Hepatocyte (in vitro differentiated cells): ENCODE results near the gene PGR. TPM values are rescaled to one million over a fixed set of nuclear protein-coding genes. Genes with fewer than 3 reads are reported as not detected.
A peak's percentile ranks its signal among the peaks of the same experiment; 100 is the strongest.

Experiments
- DNase-seq: peaks from one replicate; pipeline ENCODE4 v3.0.0-alpha.2; 2016; ENCODE audit warnings: low spot score
- H2AFZ ChIP-seq: fragments of 200-600 bp; sonication (generic); 2 replicates; pipeline ENCODE4 v1.6.0; 2016; ENCODE audit warnings: antibody characterized with exemption, mild to moderate bottlenecking
- H3K27ac ChIP-seq: fragments of 200-600 bp; sonication (generic); 2 replicates; pipeline ENCODE4 v1.5.1; 2016; ENCODE audit warnings: mild to moderate bottlenecking
- H3K27me3 ChIP-seq: fragments of 200-600 bp; sonication (generic); 2 replicates; pipeline ENCODE4 v1.6.1; 2016
- H3K36me3 ChIP-seq: fragments of 200-600 bp; sonication (generic); replicated peaks from 2 replicates; pipeline ENCODE4 v1.5.1; 2016; ENCODE audit warnings: low read depth; ENCODE audit not compliant: insufficient read depth
- H3K4me1 ChIP-seq: fragments of 200-600 bp; sonication (generic); 2 replicates; pipeline ENCODE4 v1.5.1; 2016; ENCODE audit warnings: mild to moderate bottlenecking, moderate library complexity; ENCODE audit not compliant: insufficient read depth
- H3K4me2 ChIP-seq: fragments of 200-600 bp; sonication (generic); 2 replicates; pipeline ENCODE4 v1.6.0; 2016
- H3K4me3 ChIP-seq: fragments of 200-600 bp; sonication (generic); 2 replicates; pipeline ENCODE4 v1.5.1; 2016; ENCODE audit warnings: mild to moderate bottlenecking
- H3K79me2 ChIP-seq: fragments of 200-600 bp; sonication (generic); 2 replicates; pipeline ENCODE4 v1.6.0; 2017; ENCODE audit warnings: mild to moderate bottlenecking
- H3K9me2 ChIP-seq: fragments of 200-600 bp; sonication (generic); replicated peaks from 2 replicates; pipeline ENCODE4 v1.6.0; 2017; ENCODE audit warnings: mild to moderate bottlenecking; ENCODE audit not compliant: insufficient read depth
- H3K9me3 ChIP-seq: fragments of 200-600 bp; sonication (generic); 2 replicates; pipeline ENCODE4 v1.5.1; 2016; ENCODE audit warnings: low read depth, mild to moderate bottlenecking
- H4K20me1 ChIP-seq: fragments of 200-600 bp; sonication (generic); 2 replicates; pipeline ENCODE4 v1.6.0; 2016; ENCODE audit warnings: mild to moderate bottlenecking; ENCODE audit not compliant: insufficient read depth, poor library complexity, severe bottlenecking
- EZH2 ChIP-seq: fragments of 200-600 bp; sonication (generic); IDR thresholded peaks from 2 replicates; pipeline ENCODE4 v1.6.1; 2016; ENCODE audit warnings: antibody characterized with exemption, mild to moderate bottlenecking, borderline replicate concordance
- EZH2phosphoT487 ChIP-seq: fragments of 200-600 bp; sonication (generic); IDR thresholded peaks from one replicate; pipeline ENCODE4 v1.6.1; 2018; ENCODE audit warnings: antibody characterized with exemption, mild to moderate bottlenecking, low read depth, moderate library complexity; ENCODE audit not compliant: unreplicated experiment, severe bottlenecking
- WGBS: methylation state at CpG from one replicate; pipeline ENCODE4 v1.1.6; 2016; ENCODE audit warnings: low lambda C conversion rate; ENCODE audit errors: missing lambda C conversion rate; 5-methylcytosine and 5-hydroxymethylcytosine counted together
- polyA plus RNA-seq: library from polyadenylated mRNA; unstranded; fragments of >200 nt; fragmentation: Nextera tagmentation; extraction: Ambion mirVana; gene quantifications from 2 replicates; pipeline ENCODE4 v1.2.1, GENCODE V29; 2016
- total RNA-seq: library from RNA; depleted of rRNA; stranded (reverse); fragments of >200 nt; gene quantifications from 2 replicates; pipeline ENCODE4 v1.2.3, GENCODE V29; 2014
- TF ChIP-seq, protein P1 (sequence below): fragments of 200-600 bp; sonication (generic); IDR thresholded peaks from 2 replicates; pipeline ENCODE4 v1.5.1; 2016; ENCODE audit warnings: antibody characterized with exemption, mild to moderate bottlenecking; ENCODE audit not compliant: poor library complexity

Gene PGR
- total and polyA plus RNA-seq, 2 experiments from 2014 or later = 0.39 to 0.50 TPM

- Histone ChIP-seq H3K4me1 (no peaks in the 10 kb centered on the region), H3K36me3 (no peaks in the 10 kb centered on the region), H3K27me3 (no peaks in the 10 kb centered on the region), H3K27ac (no peak overlapping the region), H3K4me3 (no peak overlapping the region), H3K9me2 (no peaks in the 10 kb centered on the region), H3K9me3 (no peaks in the 10 kb centered on the region), H3K79me2 (no peaks in the 10 kb centered on the region), H3K4me2 (no peak overlapping the region), H2AFZ (no peak overlapping the region), H4K20me1 (no peaks in the 10 kb centered on the region)
- 85% methylated on average over 4 of the region's 4 CpGs for WGBS
- no peak for DNase-seq
- TF ChIP-seq EZH2phosphoT487 (no peak), EZH2 (no peak)
- TF ChIP-seq, protein P1, sequence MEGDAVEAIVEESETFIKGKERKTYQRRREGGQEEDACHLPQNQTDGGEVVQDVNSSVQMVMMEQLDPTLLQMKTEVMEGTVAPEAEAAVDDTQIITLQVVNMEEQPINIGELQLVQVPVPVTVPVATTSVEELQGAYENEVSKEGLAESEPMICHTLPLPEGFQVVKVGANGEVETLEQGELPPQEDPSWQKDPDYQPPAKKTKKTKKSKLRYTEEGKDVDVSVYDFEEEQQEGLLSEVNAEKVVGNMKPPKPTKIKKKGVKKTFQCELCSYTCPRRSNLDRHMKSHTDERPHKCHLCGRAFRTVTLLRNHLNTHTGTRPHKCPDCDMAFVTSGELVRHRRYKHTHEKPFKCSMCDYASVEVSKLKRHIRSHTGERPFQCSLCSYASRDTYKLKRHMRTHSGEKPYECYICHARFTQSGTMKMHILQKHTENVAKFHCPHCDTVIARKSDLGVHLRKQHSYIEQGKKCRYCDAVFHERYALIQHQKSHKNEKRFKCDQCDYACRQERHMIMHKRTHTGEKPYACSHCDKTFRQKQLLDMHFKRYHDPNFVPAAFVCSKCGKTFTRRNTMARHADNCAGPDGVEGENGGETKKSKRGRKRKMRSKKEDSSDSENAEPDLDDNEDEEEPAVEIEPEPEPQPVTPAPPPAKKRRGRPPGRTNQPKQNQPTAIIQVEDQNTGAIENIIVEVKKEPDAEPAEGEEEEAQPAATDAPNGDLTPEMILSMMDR = no peak
Observed at GRCh38 chr11:101003468-101003867, 126.1 kb downstream of the PGR start.

GRCh38 chr11:100999756-101000155, 129.9 kb downstream of the PGR start:
- 83% methylated on average over 1 of the region's 1 CpG for WGBS
- Histone ChIP-seq H3K27ac (no peak overlapping the region), H3K4me2 (no peak overlapping the region), H3K4me3 (no peak overlapping the region), H3K79me2 (no peaks in the 10 kb centered on the region), H3K36me3 (no peaks in the 10 kb centered on the region), H3K9me2 (no peaks in the 10 kb centered on the region), H3K9me3 (no peaks in the 10 kb centered on the region), H2AFZ (no peak overlapping the region), H3K4me1 (no peaks in the 10 kb centered on the region), H3K27me3 (no peaks in the 10 kb centered on the region), H4K20me1 (no peaks in the 10 kb centered on the region)
- no peak for DNase-seq
- TF ChIP-seq EZH2 (no peak), EZH2phosphoT487 (no peak)
- TF ChIP-seq, protein P1 = no peak

DNA sequence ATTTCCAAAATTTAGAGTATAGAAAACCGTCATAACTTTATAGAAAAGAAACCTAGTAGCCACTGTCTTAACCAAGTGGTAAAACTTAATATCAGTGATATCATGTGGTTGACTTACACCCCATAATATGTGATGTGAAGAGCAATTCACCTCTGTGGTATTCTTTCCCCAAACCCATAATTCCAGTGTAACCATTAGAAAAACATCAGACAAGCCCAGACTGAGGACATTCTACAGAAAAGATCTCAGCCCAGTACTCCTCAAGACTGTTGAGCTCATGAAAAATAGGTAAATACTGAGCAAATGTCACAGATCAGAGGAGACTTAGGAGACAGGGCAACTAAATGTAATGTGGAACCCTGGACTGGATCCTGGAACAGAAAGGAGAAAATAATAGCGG, 134.6 kb downstream of the PGR start:
- no peaks in the 10 kb centered on the region for H3K9me2 ChIP-seq
- no peaks in the 10 kb centered on the region for H3K9me3 ChIP-seq
- no peak overlapping the region for H3K27ac ChIP-seq
- H3K79me2 ChIP-seq = no peaks in the 10 kb centered on the region
- no peak overlapping the region for H2AFZ ChIP-seq
- H3K27me3 ChIP-seq = no peaks in the 10 kb centered on the region
- no peak for DNase-seq
- H3K4me2 ChIP-seq = no peak overlapping the region
- no peaks in the 10 kb centered on the region for H3K36me3 ChIP-seq
- no peak overlapping the region for H3K4me3 ChIP-seq
- TF ChIP-seq EZH2 (no peak), EZH2phosphoT487 (no peak)
- TF ChIP-seq, protein P1 = no peak
- 96% methylated on average over 2 of the region's 2 CpGs for WGBS
- no peaks in the 10 kb centered on the region for H3K4me1 ChIP-seq
- H4K20me1 ChIP-seq = no peaks in the 10 kb centered on the region

DNA sequence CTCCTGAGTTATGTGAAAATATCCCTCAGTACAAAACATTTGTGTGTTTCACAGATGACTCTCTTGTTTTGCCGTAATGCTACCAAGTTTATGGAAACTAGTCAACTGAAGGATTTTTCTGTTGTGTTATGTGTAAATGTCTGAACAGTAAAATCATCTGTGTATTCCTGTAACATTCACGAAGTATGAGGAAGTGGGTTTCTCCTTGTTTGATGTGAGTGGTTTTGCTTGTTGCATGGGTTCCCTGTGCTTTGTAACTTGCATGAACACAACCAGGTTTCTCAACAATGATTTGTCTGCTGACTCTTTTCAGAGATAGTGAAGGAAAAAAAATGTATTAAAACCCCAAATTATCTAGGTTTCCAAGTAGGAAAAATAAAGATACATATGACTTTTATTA, 138.1 kb downstream of the PGR start:
- DNase-seq = peak; percentile 4
- Histone ChIP-seq H3K9me3 (no peaks in the 10 kb centered on the region), H2AFZ (no peak overlapping the region), H3K4me1 (no peaks in the 10 kb centered on the region), H3K27ac (no peak overlapping the region), H3K9me2 (no peaks in the 10 kb centered on the region), H4K20me1 (no peaks in the 10 kb centered on the region), H3K27me3 (no peaks in the 10 kb centered on the region), H3K4me3 (no peak overlapping the region), H3K36me3 (no peaks in the 10 kb centered on the region), H3K79me2 (no peaks in the 10 kb centered on the region), H3K4me2 (peak overlapping the region; percentile 48)
- no peak for TF ChIP-seq EZH2
- no peak for TF ChIP-seq EZH2phosphoT487
- TF ChIP-seq, protein P1 = no peak
- WGBS = 72% methylated on average over 2 of the region's 2 CpGs
